Vein endothelial cell (primary cell): ENCODE results near the gene SPG11. TPM values are rescaled to one million over a fixed set of nuclear protein-coding genes. Genes with fewer than 3 reads are reported as not detected.

Experiments
- small RNA-seq: library from RNA; depleted of rRNA; stranded (forward); fragments of <200 nt; gene quantifications from one replicate; pipeline ENCODE3, GENCODE V24; 2012
- total RNA-seq: library from RNA; depleted of rRNA; stranded (reverse); fragments of >200 nt; gene quantifications from 2 replicates; pipeline ENCODE4 v1.2.3, GENCODE V29; 2012

Gene SPG11
- total RNA-seq: 38.1 and 43.8 TPM in 2 replicates

GRCh38 chr15:44663410-44664308 is at the start of gene SPG11:
SPG11 (minus strand) TSS chr15:44663662; CDS start chr15:44663647, 15 bp downstream.

GRCh38 chr15:44711096-44711742 is 47.8 kb upstream of the SPG11 start, which contains the start of the genes B2M and PATL2:
B2M (plus strand) TSS chr15:44711517; CDS start chr15:44711547, 30 bp downstream.
PATL2 (minus strand) TSS chr15:44711323; CDS start chr15:44676490, 34,833 bp downstream.

GRCh38 chr15:44536962-44537734 is 126.3 kb downstream of the SPG11 start, which contains the start of gene EIF3J:
EIF3J (plus strand) TSS chr15:44537147; CDS start chr15:44537195, 48 bp downstream.

Small RNA genes lying within 50 kb of the gene (small RNA-seq; reads per million reads assigned to genes)
- gene RF00019: not detected

Other genes starting within 250 kb of the SPG11 start
- gene CTDSPL2, start 236.0 kb downstream of the SPG11 start, total RNA-seq: 94.4 and 97.3 TPM in 2 replicates
- 37.2 and 51.3 TPM in 2 replicates for gene EIF3J, start 126.5 kb downstream of the SPG11 start, total RNA-seq
- under 0.01 and 0.29 TPM in 2 replicates for gene PATL2, start 47.7 kb upstream of the SPG11 start, total RNA-seq
- 1,812 and 2,198 TPM in 2 replicates for gene B2M, start 47.9 kb upstream of the SPG11 start, total RNA-seq
- 5.9 and 7.5 TPM in 2 replicates for gene TRIM69, start 72.9 kb upstream of the SPG11 start, total RNA-seq